ENCODE results near the gene SLC10A1. TPM values are rescaled to one million over a fixed set of nuclear protein-coding genes. Genes with fewer than 3 reads are reported as not detected.
A peak's percentile ranks its signal among the peaks of the same experiment; 100 is the strongest.

Gene SLC10A1
- total and polyA plus RNA-seq, 3 experiments from 2014 or later: not detected

- Mint-ChIP-seq H3K36me3 (peaks cover 0 to 17% (median 0%) of the 10 kb centered on the region in 3 donors), H3K4me1 (no peaks in the 10 kb centered on the region), H3K4me3 (no peak overlapping the region), H3K27me3 (peaks cover 2 to 20% of the 10 kb centered on the region in 2 donors), H3K9me3 (peaks cover 0 to 7% (median 0%) of the 10 kb centered on the region in 5 donors), H3K27ac (no peak overlapping the region)
- Histone ChIP-seq H3K36me3 (ENCODE audit: insufficient read depth, low read length) (no peaks in the 10 kb centered on the region), H3K9me3 (ENCODE audit: low read length) (no peaks in the 10 kb centered on the region), H3K4me3 (ENCODE audit: low read length) (no peak overlapping the region), H3K27ac (ENCODE audit: low read depth, low read length) (no peak overlapping the region), H3K27me3 (ENCODE audit: insufficient read depth, low read length, poor library complexity, severe bottlenecking) (no peaks in the 10 kb centered on the region), H3K4me1 (ENCODE audit: insufficient read depth, low read length) (no peaks in the 10 kb centered on the region)
- CTCF ChIA-PET: no interaction called here
- POLR2A ChIA-PET: interaction anchor here (0.6 kb wide), 1 partner anchor 17 kb away, joined by 7 read pairs; no protein-coding TSS in a partner anchor
- DNase-seq: no peak
Observed at GRCh38 chr14:69804902-69805301, 7.9 kb upstream of the SLC10A1 start.

DNA sequence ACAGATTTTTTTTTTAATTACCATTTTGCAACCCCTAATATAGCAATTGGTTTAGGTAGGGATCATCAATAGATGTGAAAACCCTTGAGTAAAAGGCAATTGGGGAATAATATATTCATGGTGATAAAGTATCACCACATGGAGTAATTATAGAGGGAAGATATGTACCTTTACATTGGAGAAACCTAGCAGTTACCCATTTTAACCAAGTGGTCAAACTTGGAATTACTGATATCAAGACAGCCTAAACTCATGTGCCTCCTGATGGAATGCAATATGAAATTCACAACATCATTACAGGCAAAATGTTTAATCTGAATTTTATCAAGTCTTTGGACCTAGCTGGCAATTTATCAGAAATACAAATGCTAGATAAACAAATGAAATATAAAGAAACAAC is 6.7 kb upstream of the SLC10A1 start:
- ChIA-PET CTCF (no interaction called here), POLR2A (no interaction called here)
- DNase-seq: no peak
- H3K27me3 ChIP-seq (ENCODE audit: insufficient read depth, low read length, poor library complexity, severe bottlenecking): no peaks in the 10 kb centered on the region
- Mint-ChIP-seq H3K4me1 (no peaks in the 10 kb centered on the region), H3K4me3 (no peak overlapping the region), H3K27me3 (peaks cover 4 to 18% of the 10 kb centered on the region in 2 donors), H3K9me3 (peaks cover 0 to 7% (median 0%) of the 10 kb centered on the region in 5 donors), H3K27ac (no peak overlapping the region), H3K36me3 (peaks cover 0 to 20% (median 0%) of the 10 kb centered on the region in 3 donors)
- no peak overlapping the region for H3K4me3 ChIP-seq (ENCODE audit: low read length)
- no peaks in the 10 kb centered on the region for H3K9me3 ChIP-seq (ENCODE audit: low read length)
- H3K4me1 ChIP-seq (ENCODE audit: insufficient read depth, low read length): no peaks in the 10 kb centered on the region
- no peaks in the 10 kb centered on the region for H3K36me3 ChIP-seq (ENCODE audit: insufficient read depth, low read length)
- no peak overlapping the region for H3K27ac ChIP-seq (ENCODE audit: low read depth, low read length)

DNA sequence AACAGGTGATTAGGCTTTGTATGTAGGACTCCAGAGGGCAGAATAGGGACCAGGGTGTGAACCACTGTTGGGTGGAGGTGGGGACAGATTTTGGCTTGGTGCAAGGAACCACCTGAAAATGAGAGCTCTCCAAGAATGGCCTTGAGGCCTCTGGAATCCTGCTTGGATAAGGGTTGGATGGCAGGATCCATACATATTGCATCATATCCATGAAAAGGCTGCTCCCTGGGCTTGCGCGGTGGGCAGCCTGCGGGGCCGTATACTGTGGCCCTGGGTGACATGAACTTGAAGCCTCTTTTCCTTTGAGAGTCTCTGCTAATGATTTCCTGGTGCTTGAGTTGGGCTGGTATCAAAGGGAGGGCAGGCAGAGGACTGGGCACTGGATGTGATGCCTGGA is 1.3 kb upstream of the SLC10A1 start:
- H3K4me1 ChIP-seq (ENCODE audit: insufficient read depth, low read length): no peaks in the 10 kb centered on the region
- Mint-ChIP-seq H3K4me3 (no peak overlapping the region), H3K4me1 (no peaks in the 10 kb centered on the region), H3K36me3 (peaks cover 0 to 20% (median 0%) of the 10 kb centered on the region in 3 donors), H3K27me3 (peaks cover 7 to 16% of the 10 kb centered on the region in 2 donors), H3K9me3 (peaks cover 0 to 7% (median 2%) of the 10 kb centered on the region in 5 donors), H3K27ac (no peak overlapping the region)
- no peak for DNase-seq
- H3K27me3 ChIP-seq (ENCODE audit: insufficient read depth, low read length, poor library complexity, severe bottlenecking): no peaks in the 10 kb centered on the region
- POLR2A ChIA-PET: no interaction called here
- H3K36me3 ChIP-seq (ENCODE audit: insufficient read depth, low read length): no peaks in the 10 kb centered on the region
- CTCF ChIA-PET: no interaction called here
- no peak overlapping the region for H3K4me3 ChIP-seq (ENCODE audit: low read length)
- no peaks in the 10 kb centered on the region for H3K9me3 ChIP-seq (ENCODE audit: low read length)
- no peak overlapping the region for H3K27ac ChIP-seq (ENCODE audit: low read depth, low read length)

- CTCF ChIA-PET: no interaction called here
- Mint-ChIP-seq H3K27ac (no peak overlapping the region), H3K27me3 (peaks cover 7 to 16% of the 10 kb centered on the region in 2 donors), H3K4me3 (no peak overlapping the region), H3K36me3 (peaks cover 0 to 20% (median 0%) of the 10 kb centered on the region in 3 donors), H3K4me1 (no peaks in the 10 kb centered on the region), H3K9me3 (peaks cover 0 to 7% (median 2%) of the 10 kb centered on the region in 5 donors)
- Histone ChIP-seq H3K27ac (ENCODE audit: low read depth, low read length) (no peak overlapping the region), H3K36me3 (ENCODE audit: insufficient read depth, low read length) (no peaks in the 10 kb centered on the region), H3K27me3 (ENCODE audit: insufficient read depth, low read length, poor library complexity, severe bottlenecking) (no peaks in the 10 kb centered on the region), H3K4me1 (ENCODE audit: insufficient read depth, low read length) (no peaks in the 10 kb centered on the region), H3K9me3 (ENCODE audit: low read length) (no peaks in the 10 kb centered on the region), H3K4me3 (ENCODE audit: low read length) (no peak overlapping the region)
- no peak for DNase-seq
- POLR2A ChIA-PET: no interaction called here
Observed at GRCh38 chr14:69797573-69798338, 715 bp upstream of the SLC10A1 start.

DNA sequence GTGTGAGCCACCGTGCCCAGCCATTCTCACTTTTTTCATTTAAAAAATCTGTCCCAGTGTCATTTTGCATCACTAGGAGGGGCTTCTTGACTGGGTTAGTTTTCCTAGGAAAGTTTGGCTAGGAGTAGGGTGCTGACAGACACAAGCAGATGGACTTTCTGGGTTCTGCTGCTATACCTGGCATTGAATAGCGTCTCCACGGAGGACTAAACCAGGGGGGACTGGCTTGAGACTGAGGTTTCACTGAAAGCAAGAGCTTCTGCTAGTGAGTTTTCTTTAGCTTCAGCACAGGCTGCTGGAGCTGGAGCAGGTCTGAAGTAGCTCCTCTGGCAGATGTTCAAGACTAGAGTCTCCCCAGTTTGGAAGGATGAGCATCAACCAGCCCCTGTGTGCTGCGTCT is 1.4 kb downstream of the SLC10A1 start:
- peaks cover 5 to 9% of the 10 kb centered on the region in 2 donors for H3K27me3 Mint-ChIP-seq
- peaks cover 0 to 11% (median 0%) of the 10 kb centered on the region in 3 donors for H3K36me3 Mint-ChIP-seq
- POLR2A ChIA-PET: no interaction called here
- no peaks in the 10 kb centered on the region for H3K27me3 ChIP-seq (ENCODE audit: insufficient read depth, low read length, poor library complexity, severe bottlenecking)
- CTCF ChIA-PET: no interaction called here
- no peaks in the 10 kb centered on the region for H3K4me1 Mint-ChIP-seq
- H3K9me3 Mint-ChIP-seq: peaks cover 0 to 6% (median 0%) of the 10 kb centered on the region in 5 donors
- DNase-seq: no peak
- H3K27ac ChIP-seq (ENCODE audit: low read depth, low read length): no peak overlapping the region
- no peaks in the 10 kb centered on the region for H3K9me3 ChIP-seq (ENCODE audit: low read length)
- H3K4me3 ChIP-seq (ENCODE audit: low read length): no peak overlapping the region
- no peak overlapping the region for H3K27ac Mint-ChIP-seq
- no peaks in the 10 kb centered on the region for H3K36me3 ChIP-seq (ENCODE audit: insufficient read depth, low read length)
- no peaks in the 10 kb centered on the region for H3K4me1 ChIP-seq (ENCODE audit: insufficient read depth, low read length)
- no peak overlapping the region for H3K4me3 Mint-ChIP-seq

- H3K4me3 Mint-ChIP-seq: no peak overlapping the region
Observed at GRCh38 chr14:69794791-69795190, 2.2 kb downstream of the SLC10A1 start.

DNA sequence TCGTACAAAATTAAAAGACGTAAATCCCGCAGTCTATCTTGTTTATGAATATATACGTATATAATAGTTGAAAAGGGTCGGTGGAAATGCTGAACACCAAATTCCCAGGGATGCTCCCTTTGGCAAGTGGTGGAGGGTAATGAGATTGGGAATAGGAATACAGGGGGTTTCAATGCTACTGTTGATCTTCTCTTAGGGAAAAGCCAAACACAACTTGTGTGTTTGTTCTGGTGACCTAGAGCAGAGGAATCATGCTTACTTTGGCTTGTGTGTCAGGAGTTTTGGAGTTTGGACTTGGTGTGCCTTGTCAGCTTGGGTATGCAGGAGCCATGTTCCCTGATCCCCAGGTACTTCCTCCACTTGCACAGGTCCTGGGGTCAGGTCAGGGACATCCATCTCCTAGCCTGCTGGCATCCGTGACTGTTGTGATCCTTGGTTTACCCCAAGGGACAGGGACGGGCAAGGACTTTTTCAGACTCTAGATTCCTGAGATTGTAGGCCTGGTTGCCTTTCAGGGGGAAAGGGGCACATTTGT is 4.1 kb downstream of the SLC10A1 start:
- no peak overlapping the region for H3K27ac ChIP-seq (ENCODE audit: low read depth, low read length)
- H3K27me3 Mint-ChIP-seq: peaks cover 0 to 2% of the 10 kb centered on the region in 2 donors
- no peaks in the 10 kb centered on the region for H3K9me3 ChIP-seq (ENCODE audit: low read length)
- ChIA-PET CTCF (no interaction called here), POLR2A (no interaction called here)
- H3K4me1 ChIP-seq (ENCODE audit: insufficient read depth, low read length): no peaks in the 10 kb centered on the region
- no peaks in the 10 kb centered on the region for H3K27me3 ChIP-seq (ENCODE audit: insufficient read depth, low read length, poor library complexity, severe bottlenecking)
- H3K27ac Mint-ChIP-seq: peak overlapping the region in 1 of 8 donors; percentile 64
- H3K36me3 ChIP-seq (ENCODE audit: insufficient read depth, low read length): no peaks in the 10 kb centered on the region
- no peak overlapping the region for H3K4me3 ChIP-seq (ENCODE audit: low read length)
- H3K4me3 Mint-ChIP-seq: no peak overlapping the region
- DNase-seq: no peak
- H3K9me3 Mint-ChIP-seq: no peaks in the 10 kb centered on the region
- no peaks in the 10 kb centered on the region for H3K4me1 Mint-ChIP-seq
- peaks cover 0 to 2% (median under 1%) of the 10 kb centered on the region in 3 donors for H3K36me3 Mint-ChIP-seq

More at GRCh38 chr14:69794791-69795190, 2.2 kb downstream of the SLC10A1 start:
- Histone ChIP-seq H3K4me3 (ENCODE audit: low read length) (no peak overlapping the region), H3K27me3 (ENCODE audit: insufficient read depth, low read length, poor library complexity, severe bottlenecking) (no peaks in the 10 kb centered on the region), H3K9me3 (ENCODE audit: low read length) (no peaks in the 10 kb centered on the region), H3K36me3 (ENCODE audit: insufficient read depth, low read length) (no peaks in the 10 kb centered on the region), H3K27ac (ENCODE audit: low read depth, low read length) (no peak overlapping the region), H3K4me1 (ENCODE audit: insufficient read depth, low read length) (no peaks in the 10 kb centered on the region)
- peaks cover 2 to 5% of the 10 kb centered on the region in 2 donors for H3K27me3 Mint-ChIP-seq
- ChIA-PET POLR2A (no interaction called here), CTCF (no interaction called here)
- no peak overlapping the region for H3K27ac Mint-ChIP-seq
- no peak for DNase-seq
- H3K4me1 Mint-ChIP-seq: no peaks in the 10 kb centered on the region
- peaks cover 0 to 2% (median 0%) of the 10 kb centered on the region in 5 donors for H3K9me3 Mint-ChIP-seq
- H3K36me3 Mint-ChIP-seq: peaks cover 0 to 2% (median 0%) of the 10 kb centered on the region in 3 donors

GRCh38 chr14:69789118-69789640 is 7.9 kb downstream of the SLC10A1 start:
- H3K36me3 Mint-ChIP-seq: peaks cover 0 to 14% (median 3%) of the 10 kb centered on the region in 3 donors
- DNase-seq: no peak
- Histone ChIP-seq H3K4me1 (ENCODE audit: insufficient read depth, low read length) (no peaks in the 10 kb centered on the region), H3K27me3 (ENCODE audit: insufficient read depth, low read length, poor library complexity, severe bottlenecking) (no peaks in the 10 kb centered on the region), H3K9me3 (ENCODE audit: low read length) (no peaks in the 10 kb centered on the region), H3K4me3 (ENCODE audit: low read length) (no peak overlapping the region), H3K27ac (ENCODE audit: low read depth, low read length) (no peak overlapping the region), H3K36me3 (ENCODE audit: insufficient read depth, low read length) (no peaks in the 10 kb centered on the region)
- ChIA-PET CTCF (no interaction called here), POLR2A (no interaction called here)
- H3K4me3 Mint-ChIP-seq: no peak overlapping the region
- H3K4me1 Mint-ChIP-seq: peaks cover 0 to 3% (median 0%) of the 10 kb centered on the region in 3 donors
- H3K27ac Mint-ChIP-seq: no peak overlapping the region
- H3K27me3 Mint-ChIP-seq: no peaks in the 10 kb centered on the region
- H3K9me3 Mint-ChIP-seq: no peaks in the 10 kb centered on the region
